H9 (cell line): ENCODE results near the gene OMA1. TPM values are rescaled to one million over a fixed set of nuclear protein-coding genes. Genes with fewer than 3 reads are reported as not detected.

Experiments
- DNase-seq: peaks from one replicate; pipeline ENCODE4 v3.0.0-alpha.2; 2017
- H2AFZ ChIP-seq: one replicate; pipeline ENCODE4 v1.6.1; 2013; ENCODE audit warnings: mild to moderate bottlenecking, low read length, control low read depth, moderate library complexity
- H2AK5ac ChIP-seq: 2 replicates; pipeline ENCODE4 v1.6.1; 2013; ENCODE audit warnings: low read length, control low read depth, mixed read lengths; ENCODE audit not compliant: insufficient read length
- H2BK120ac ChIP-seq: one replicate; pipeline ENCODE4 v1.6.1; 2013; ENCODE audit warnings: low read depth, mild to moderate bottlenecking, low read length, control low read depth, inconsistent platforms; ENCODE audit not compliant: poor library complexity, severe bottlenecking
- H2BK12ac ChIP-seq: 2 replicates; pipeline ENCODE4 v1.6.1; 2013; ENCODE audit warnings: low read length, control low read depth, mixed read lengths, low read depth; ENCODE audit not compliant: insufficient read length
- H2BK15ac ChIP-seq: 2 replicates; pipeline ENCODE4 v1.6.1; 2013; ENCODE audit warnings: low read depth, low read length, control low read depth
- H2BK20ac ChIP-seq: one replicate; pipeline ENCODE4 v1.6.1; 2013; ENCODE audit warnings: low read depth, mild to moderate bottlenecking, low read length, control low read depth, inconsistent platforms; ENCODE audit not compliant: poor library complexity, severe bottlenecking
- H2BK5ac ChIP-seq: 2 replicates; pipeline ENCODE4 v1.6.1; 2013; ENCODE audit warnings: low read length, control low read depth, mixed read lengths; ENCODE audit not compliant: insufficient read length
- H3K14ac ChIP-seq: 2 replicates; pipeline ENCODE4 v1.6.1; 2013; ENCODE audit warnings: low read length, control low read depth; ENCODE audit not compliant: insufficient read depth
- H3K18ac ChIP-seq: 2 replicates; pipeline ENCODE4 v1.6.1; 2013; ENCODE audit warnings: low read depth, mild to moderate bottlenecking, mixed read lengths, low read length, control low read depth; ENCODE audit not compliant: insufficient read length
- H3K23ac ChIP-seq: 2 replicates; pipeline ENCODE4 v1.6.1; 2013; ENCODE audit warnings: low read length, control low read depth, mixed read lengths, low read depth; ENCODE audit not compliant: insufficient read length
- H3K23me2 ChIP-seq: 2 replicates; pipeline ENCODE4 v1.6.1; 2013; ENCODE audit warnings: low read depth, mild to moderate bottlenecking, mixed read lengths, low read length, control low read depth; ENCODE audit not compliant: insufficient read length, poor library complexity, severe bottlenecking
- H3K27ac ChIP-seq: 2 replicates; pipeline ENCODE4 v1.5.1; 2013; ENCODE audit warnings: low read length, control low read depth, mixed read lengths, low read depth; ENCODE audit not compliant: insufficient read length
- H3K27me3 ChIP-seq: 2 replicates; pipeline ENCODE4 v1.6.1; 2013; ENCODE audit warnings: low read length, control low read depth, inconsistent platforms; ENCODE audit not compliant: insufficient read depth
- H3K4ac ChIP-seq: 2 replicates; pipeline ENCODE4 v1.6.1; 2013; ENCODE audit warnings: low read depth, mild to moderate bottlenecking, control low read depth, inconsistent platforms, low read length, moderate library complexity
- H3K4me1 ChIP-seq: 2 replicates; pipeline ENCODE4 v1.6.1; 2013; ENCODE audit warnings: low read length, control low read depth, inconsistent platforms; ENCODE audit not compliant: insufficient read depth
- H3K4me2 ChIP-seq: 2 replicates; pipeline ENCODE4 v1.6.1; 2013; ENCODE audit warnings: low read length, control low read depth, mixed read lengths; ENCODE audit not compliant: insufficient read length, insufficient read depth
- H3K56ac ChIP-seq: 2 replicates; pipeline ENCODE4 v1.6.1; 2013; ENCODE audit warnings: low read depth, mild to moderate bottlenecking, mixed read lengths, low read length, control low read depth; ENCODE audit not compliant: insufficient read length
- H3K79me1 ChIP-seq: 2 replicates; pipeline ENCODE4 v1.6.1; 2013; ENCODE audit warnings: low read depth, mild to moderate bottlenecking, moderate library complexity, low read length, control low read depth, inconsistent platforms; ENCODE audit not compliant: insufficient read depth, poor library complexity, severe bottlenecking
- H3K79me2 ChIP-seq: 2 replicates; pipeline ENCODE4 v1.6.1; 2013; ENCODE audit warnings: low read length, control low read depth, inconsistent platforms; ENCODE audit not compliant: insufficient read depth
- H3K9ac ChIP-seq: 2 replicates; pipeline ENCODE4 v1.6.1; 2013; ENCODE audit warnings: low read length, control low read depth, mixed read lengths; ENCODE audit not compliant: insufficient read length; ENCODE audit errors: extremely low read depth
- H3K9me3 ChIP-seq: one replicate; pipeline ENCODE4 v1.6.1; 2013; ENCODE audit warnings: low read depth, low read length, inconsistent platforms; ENCODE audit not compliant: control insufficient read depth
- H3T11ph ChIP-seq: one replicate; pipeline ENCODE4 v1.6.1; 2013; ENCODE audit warnings: mild to moderate bottlenecking, low read length, control low read depth, inconsistent platforms
- H4K20me1 ChIP-seq: one replicate; pipeline ENCODE4 v1.6.1; 2013; ENCODE audit not compliant: control insufficient read depth, insufficient read length, insufficient read depth
- H4K5ac ChIP-seq: 2 replicates; pipeline ENCODE4 v1.6.1; 2013; ENCODE audit warnings: low read depth, mild to moderate bottlenecking, mixed read lengths, low read length, control low read depth; ENCODE audit not compliant: insufficient read length
- H4K8ac ChIP-seq: replicated peaks from 2 replicates; pipeline ENCODE4 v1.6.1; 2013; ENCODE audit warnings: low read length, control low read depth, mixed read lengths, low read depth; ENCODE audit not compliant: insufficient read length
- H4K91ac ChIP-seq: 2 replicates; pipeline ENCODE4 v1.6.1; 2013; ENCODE audit warnings: low read depth, mild to moderate bottlenecking, moderate library complexity, mixed read lengths, low read length, control low read depth; ENCODE audit not compliant: insufficient read length
- H3K27ac Mint-ChIP-seq, 3 experiments: 2 replicates in 2 of 3; 3 replicates in 1 of 3; pipeline ENCODE4 v1.8.0; 2020 to 2021; ENCODE audit warnings: mixed read lengths in 3 of 3, mild to moderate bottlenecking in 1 of 3, moderate library complexity in 1 of 3
- H3K27me3 Mint-ChIP-seq: 2 replicates; pipeline ENCODE4 v1.8.0; 2021; ENCODE audit warnings: low read depth, mild to moderate bottlenecking, moderate library complexity, mixed read lengths
- H3K36me3 Mint-ChIP-seq, 3 experiments: 2 replicates in 2 of 3; 3 replicates in 1 of 3; pipeline ENCODE4 v1.8.0; 2020 to 2021; ENCODE audit warnings: low read depth in 3 of 3, mixed read lengths in 3 of 3; ENCODE audit not compliant: insufficient read depth in 1 of 3
- H3K4me1 Mint-ChIP-seq, 2 experiments: 2 replicates each; pipeline ENCODE4 v1.8.0; 2020; ENCODE audit warnings: mixed read lengths in 2 of 2
- H3K4me3 Mint-ChIP-seq, 2 experiments: 2 replicates in 1 of 2; 3 replicates in 1 of 2; pipeline ENCODE4 v1.8.0; 2020 to 2021; ENCODE audit warnings: mild to moderate bottlenecking in 2 of 2, mixed read lengths in 2 of 2, moderate library complexity in 1 of 2
- H3K9me3 Mint-ChIP-seq, 2 experiments: 2 replicates in 1 of 2; 3 replicates in 1 of 2; pipeline ENCODE4 v1.8.0; 2020; ENCODE audit warnings: mild to moderate bottlenecking in 2 of 2, mixed read lengths in 2 of 2, moderate library complexity in 1 of 2
- CTCF ChIP-seq: fragments of 200-600 bp; sonication (generic); conservative IDR thresholded peaks from 3 replicates; pipeline ENCODE4 v1.8.0; 2021; ENCODE audit warnings: antibody characterized with exemption, mild to moderate bottlenecking
- total RNA-seq: library from RNA; stranded (reverse); gene quantifications from 2 replicates; pipeline ENCODE4 v1.2.1, GENCODE V29; 2021

OMA1 gene
- total RNA-seq, 1 experiment from 2014 or later: 12.9 TPM

DNA sequence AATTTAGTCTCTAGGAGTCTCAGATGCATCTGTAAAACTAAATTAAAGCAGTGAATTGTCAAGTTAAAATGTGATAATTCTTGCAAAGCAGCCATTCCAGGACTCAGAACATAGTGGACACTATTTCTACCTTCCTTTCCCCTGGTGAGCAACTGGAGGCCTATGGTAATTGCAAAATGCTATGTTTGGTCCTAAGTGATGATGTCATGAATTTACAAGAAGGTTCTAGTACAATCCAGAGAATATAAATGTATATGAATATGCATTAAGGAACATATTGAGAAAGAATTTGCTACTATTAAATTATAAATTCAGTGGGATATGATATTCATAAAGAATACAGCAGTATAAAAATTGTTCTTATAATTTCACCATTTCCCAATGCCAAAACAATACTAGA lies 32.6 kb downstream of the OMA1 start:
- Histone ChIP-seq H2BK120ac (no peak overlapping the region), H3K23me2 (no peaks in the 10 kb centered on the region)

More for the DNA sequence above, 32.6 kb downstream of the OMA1 start:
- H2AFZ ChIP-seq: no peak overlapping the region
- H3K4ac ChIP-seq: no peak overlapping the region
- H3K27ac ChIP-seq: no peak overlapping the region
- no peak overlapping the region for H2BK20ac ChIP-seq
- no peak overlapping the region for H4K8ac ChIP-seq
- H3K56ac ChIP-seq: no peak overlapping the region
- no peak for DNase-seq
- no peaks in the 10 kb centered on the region for H3K4me1 ChIP-seq
- Mint-ChIP-seq H3K27ac (no peak overlapping the region), H3K4me1 (peaks cover 0 to 3% of the 10 kb centered on the region in 2 experiments; a peak in 2 of 4 replicates), H3K27me3 (no peaks in the 10 kb centered on the region), H3K4me3 (no peak overlapping the region), H3K9me3 (peaks cover 3 to 6% of the 10 kb centered on the region in 2 experiments; a peak in 4 of 5 replicates), H3K36me3 (peaks cover 5 to 16% (median 9%) of the 10 kb centered on the region in 3 experiments; a peak in 4 of 7 replicates)
- no peaks in the 10 kb centered on the region for H4K20me1 ChIP-seq
- no peak overlapping the region for H3K9ac ChIP-seq
- no peak overlapping the region for H3K23ac ChIP-seq
- H2AK5ac ChIP-seq: no peak overlapping the region
- no peak overlapping the region for H3K4me2 ChIP-seq
- no peak overlapping the region for H2BK15ac ChIP-seq
- no peak overlapping the region for H3K14ac ChIP-seq
- H4K5ac ChIP-seq: no peak overlapping the region
- no peak overlapping the region for H3T11ph ChIP-seq
- no peak for TF ChIP-seq CTCF
- no peak overlapping the region for H2BK12ac ChIP-seq
- no peaks in the 10 kb centered on the region for H3K9me3 ChIP-seq
- H4K91ac ChIP-seq: no peak overlapping the region
- no peaks in the 10 kb centered on the region for H3K79me1 ChIP-seq
- H3K79me2 ChIP-seq: no peaks in the 10 kb centered on the region
- no peak overlapping the region for H2BK5ac ChIP-seq
- no peak overlapping the region for H3K18ac ChIP-seq
- H3K27me3 ChIP-seq: no peaks in the 10 kb centered on the region
